ENCODE measurements around the gene CARD8.
"Not testable (repeated sequence)": the region's sequence is repeated elsewhere in the genome, so short reads cannot be mapped to it uniquely, and the experiment has no call there.

The CARD8 gene

GRCh38 chr19:48255376-48256303, at the start of gene CARD8:
Gene CARD8, minus strand, starts transcription at chr19:48255912. Its CDS starts 14,892 bp downstream, at chr19:48241020.
- DNase-seq: peak; percentile 89

GRCh38 chr19:48303866-48304265, 48.2 kb upstream of the CARD8 start:
- no peak for DNase-seq

GRCh38 chr19:48303367-48303766, 47.7 kb upstream of the CARD8 start:
- DNase-seq: no peak

DNA sequence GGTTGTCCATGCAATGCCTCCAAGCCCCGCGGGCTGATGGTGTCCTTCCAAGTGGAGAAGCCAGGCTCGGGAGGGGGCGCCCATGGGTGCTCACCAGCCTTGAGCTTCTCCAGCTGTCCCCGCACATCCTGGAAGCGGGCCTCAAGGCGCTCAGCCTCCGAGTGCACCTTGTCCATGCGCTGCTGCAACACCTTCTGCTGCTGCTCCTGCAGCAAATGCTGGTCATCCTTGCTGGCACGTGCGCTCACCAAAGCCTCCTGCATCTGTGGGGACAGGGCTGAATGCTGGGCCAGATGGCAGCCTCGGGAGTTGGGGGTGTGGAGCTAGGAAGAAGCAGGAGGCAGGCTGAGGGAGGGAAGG, 46.9 kb upstream of the CARD8 start:
- DNase-seq: no peak

DNA sequence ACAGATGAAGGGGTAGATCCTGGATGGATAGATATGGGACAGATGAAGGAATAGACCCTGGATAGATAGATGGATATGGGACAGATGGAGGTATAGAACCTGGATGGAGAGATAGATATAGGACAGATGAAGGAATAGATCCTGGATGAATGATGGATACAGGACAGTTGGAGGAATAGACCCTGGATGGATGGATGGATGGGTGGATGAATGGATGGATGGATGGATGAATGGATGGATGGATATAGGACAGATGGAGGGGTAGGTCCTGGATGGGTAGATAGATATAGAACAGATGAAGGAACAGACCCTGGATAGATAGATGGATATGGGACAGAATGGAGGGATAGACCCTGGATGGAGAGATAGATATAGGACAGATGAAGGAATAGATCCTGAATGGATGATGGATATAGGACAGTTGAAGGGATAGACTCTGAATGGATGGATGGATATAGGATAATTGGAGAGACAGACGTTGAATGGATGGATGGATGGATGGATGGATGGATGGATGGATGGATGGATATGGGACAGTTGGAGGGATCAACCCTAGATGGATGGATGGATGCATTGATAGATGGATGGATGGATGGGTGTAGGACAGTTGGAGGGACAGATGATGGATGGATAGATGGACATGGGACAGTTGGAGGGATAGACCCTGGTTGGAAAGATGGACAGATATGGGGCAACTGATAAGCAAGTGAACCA, 46.3 kb upstream of the CARD8 start:
- DNase-seq: no peak

- no peak for DNase-seq
Measured at GRCh38 chr19:48297975-48298374, 42.3 kb upstream of the CARD8 start.

GRCh38 chr19:48296963-48297734, 41.4 kb upstream of the CARD8 start:
- no peak for DNase-seq

GRCh38 chr19:48295458-48295857, 39.7 kb upstream of the CARD8 start:
- DNase-seq: no peak

DNA sequence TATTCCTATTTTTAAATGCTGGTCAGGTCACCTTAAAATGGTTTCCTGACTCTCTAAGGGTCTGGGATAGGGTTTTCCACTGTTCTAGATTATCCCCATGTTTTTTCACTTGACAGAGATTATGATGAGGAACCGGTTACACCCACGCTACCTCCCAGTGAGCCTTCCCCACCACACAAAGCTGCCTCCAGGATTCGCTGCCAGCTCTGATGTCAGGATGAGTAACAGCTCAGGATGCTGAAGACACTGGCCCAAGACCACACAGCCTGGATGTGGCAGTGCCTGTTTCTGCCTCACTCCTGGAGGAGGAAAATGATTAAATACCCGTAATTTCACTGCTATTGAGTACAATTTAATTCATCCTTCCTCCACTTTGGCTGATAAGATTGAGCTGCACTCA, 37.1 kb upstream of the CARD8 start:
- DNase-seq: no peak

GRCh38 chr19:48291489-48291815, 35.7 kb upstream of the CARD8 start:
- not testable (repeated sequence) for DNase-seq

GRCh38 chr19:48290771-48291488, 35.2 kb upstream of the CARD8 start:
- peak; percentile 34 for DNase-seq

DNA sequence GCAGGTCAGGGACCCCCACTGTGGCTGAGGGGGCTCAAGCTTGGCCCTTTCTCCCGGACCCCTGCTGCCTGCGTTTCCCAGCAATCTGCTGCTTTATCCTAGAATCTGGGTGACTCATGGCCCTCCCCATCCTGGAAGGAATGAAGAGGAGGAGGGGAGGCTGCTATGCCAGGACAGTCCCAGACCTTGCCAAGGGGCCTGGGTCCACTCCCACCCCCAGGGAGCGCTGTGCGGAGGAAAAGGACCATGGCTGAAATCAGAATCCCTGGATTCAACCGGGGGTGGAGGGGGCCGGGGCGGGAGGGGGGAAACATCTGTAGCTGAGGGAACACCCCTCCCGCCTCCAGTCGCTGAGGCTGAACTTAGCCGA, 34.7 kb upstream of the CARD8 start:
- DNase-seq: no peak

GRCh38 chr19:48287748-48288147, 32.0 kb upstream of the CARD8 start:
- no peak for DNase-seq

- no peak for DNase-seq
Measured at GRCh38 chr19:48284896-48285295, 29.2 kb upstream of the CARD8 start.

DNA sequence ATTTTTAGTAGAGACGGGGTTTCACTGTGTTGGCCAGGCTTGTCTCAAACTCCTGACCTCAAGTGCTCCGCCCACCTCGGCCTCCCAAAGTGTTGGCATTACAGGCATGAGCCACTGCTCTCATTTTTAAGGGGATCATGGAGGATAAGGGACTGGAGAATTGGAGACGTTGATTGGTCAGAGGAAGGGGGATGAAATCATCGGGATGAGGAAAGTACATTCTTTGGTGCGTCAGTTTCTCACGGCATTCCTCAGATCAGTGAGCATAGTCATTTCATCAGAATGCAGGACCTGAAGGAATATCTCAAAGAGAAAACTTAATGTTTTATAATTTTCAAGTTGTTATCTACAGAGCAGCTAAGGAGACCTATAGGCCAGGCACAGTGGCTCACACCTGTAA, 28.2 kb upstream of the CARD8 start:
- DNase-seq: no peak

- DNase-seq: no peak
Measured at GRCh38 chr19:48279747-48280146, 24.0 kb upstream of the CARD8 start.

GRCh38 chr19:48274938-48275337, 19.2 kb upstream of the CARD8 start:
- DNase-seq: no peak

GRCh38 chr19:48274173-48274572, 18.5 kb upstream of the CARD8 start:
- DNase-seq: no peak

DNA sequence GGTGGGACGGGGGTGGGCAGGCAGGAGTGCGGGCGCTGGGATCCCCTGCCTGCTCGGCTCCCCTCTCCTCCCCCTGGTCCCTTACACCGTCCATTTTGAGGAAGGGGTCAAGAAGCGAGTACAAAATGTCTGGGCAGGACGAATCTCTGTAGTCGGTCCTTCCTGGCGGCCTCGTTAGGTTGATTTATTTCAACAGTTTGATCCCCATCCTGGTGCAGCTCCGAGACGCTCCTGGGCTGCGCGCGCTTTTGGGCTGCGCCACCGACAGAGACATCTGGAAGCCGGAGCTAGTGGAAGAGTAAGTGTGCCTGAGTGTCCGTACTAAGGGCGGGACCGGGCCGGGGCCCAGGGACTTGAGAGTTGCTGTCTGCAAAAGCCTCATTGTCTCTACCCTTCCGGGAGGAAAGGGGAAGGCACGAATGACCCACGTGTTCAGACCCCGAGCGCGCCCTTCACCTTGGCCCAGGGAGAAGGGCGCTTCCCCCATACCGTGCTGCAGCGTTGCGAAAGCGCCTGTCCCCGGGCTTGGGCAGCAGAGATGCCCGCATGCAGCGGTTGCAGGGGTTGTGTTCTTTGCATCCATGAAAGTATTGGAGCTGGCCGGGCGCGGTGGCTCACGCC, 15.9 kb upstream of the CARD8 start:
- no peak for DNase-seq

DNA sequence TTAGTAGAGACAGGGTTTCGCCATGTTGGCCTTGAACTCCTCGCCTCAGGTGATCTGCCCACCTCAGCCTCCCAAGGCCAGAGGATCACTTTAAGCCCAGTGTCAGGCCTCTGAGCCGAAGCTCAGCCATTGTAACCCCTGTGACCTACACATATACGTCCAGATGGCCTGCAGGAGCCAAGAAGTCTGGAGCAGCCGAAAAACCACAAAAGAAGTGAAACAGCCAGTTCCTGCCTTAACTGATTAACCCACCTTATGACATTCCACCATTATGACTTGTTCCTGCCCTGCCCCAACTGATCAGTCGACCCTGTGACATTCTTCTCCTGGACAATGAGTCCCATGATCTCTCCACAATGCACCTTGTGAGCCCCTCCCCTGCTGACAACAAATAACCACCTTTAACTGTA, 13.9 kb upstream of the CARD8 start:
- not testable (repeated sequence) for DNase-seq

DNA sequence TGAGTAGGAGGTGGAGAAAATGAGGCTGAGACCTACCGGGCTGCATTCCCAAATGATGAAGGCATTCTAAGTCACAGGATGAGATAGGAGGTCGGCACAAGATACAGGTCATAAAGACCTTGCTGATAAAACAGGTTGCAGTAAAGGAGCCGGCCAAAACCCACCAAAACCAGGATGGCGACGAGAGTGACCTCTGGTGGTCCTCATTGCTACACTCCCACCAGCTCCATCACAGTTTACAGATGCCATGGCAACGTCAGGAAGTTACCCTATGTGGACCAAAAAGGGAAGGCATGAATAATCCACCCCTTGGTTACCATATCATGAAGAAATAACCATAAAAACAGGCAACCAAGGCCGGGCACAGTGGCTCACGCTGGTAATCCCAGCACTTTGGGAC, 9.6 kb upstream of the CARD8 start:
- DNase-seq: not testable (repeated sequence)

DNA sequence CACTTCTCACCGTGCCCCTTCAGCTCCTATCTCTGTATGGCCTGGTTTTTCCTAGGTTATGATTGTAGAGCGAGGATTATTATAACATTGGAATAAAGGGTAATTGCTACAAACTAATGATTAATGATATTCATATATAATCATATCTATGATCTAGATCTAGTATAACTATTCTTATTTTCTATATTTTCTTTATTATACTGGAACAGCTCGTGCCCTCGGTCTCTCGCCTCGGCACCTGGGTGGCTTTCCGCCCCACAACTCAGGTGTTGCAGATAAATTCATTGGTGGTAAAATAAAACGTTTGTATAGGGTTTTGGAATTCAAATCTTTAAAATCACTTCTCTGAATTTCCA, 4.6 kb upstream of the CARD8 start:
- not testable (repeated sequence) for DNase-seq

GRCh38 chr19:48258992-48259391, 3.3 kb upstream of the CARD8 start:
- not testable (repeated sequence) for DNase-seq

Data from CD4-positive, alpha-beta T cell treated with Interleukin-15 for 1 hour (primary cell).